Measurements from ENCODE around the gene NR5A1.

The NR5A1 gene

GRCh38 chr9:124479947-124480620 is 27.1 kb downstream of the NR5A1 start:
- H3K4me1 ChIP-seq (ENCODE audit: insufficient read depth, low read length, poor library complexity, severe bottlenecking), result no peaks in the 10 kb centered on the region
- H3K9ac ChIP-seq (ENCODE audit: low read depth, low read length, poor library complexity, severe bottlenecking), result no peak overlapping the region
- H4K20me1 ChIP-seq (ENCODE audit: insufficient read depth, low read length, poor library complexity, severe bottlenecking), result no peaks in the 10 kb centered on the region
- H3K36me3 ChIP-seq (ENCODE audit: insufficient read depth, low read length), result no peaks in the 10 kb centered on the region
- no peaks in the 10 kb centered on the region for H3K79me2 ChIP-seq (ENCODE audit: insufficient read depth, low read length)
- no peaks in the 10 kb centered on the region for H3K9me2 ChIP-seq (replicated peaks; ENCODE audit: low read depth, low read length)
- H2AFZ ChIP-seq (ENCODE audit: low read length), result peak overlapping the region; percentile 54; the same call in 1 of the 2 replicates
- H3K27me3 ChIP-seq (ENCODE audit: insufficient read depth, low read length, poor library complexity, severe bottlenecking), result no peaks in the 10 kb centered on the region
- no peaks in the 10 kb centered on the region for H3K9me3 ChIP-seq (ENCODE audit: insufficient read depth, low read depth, low read length)
- H3F3A ChIP-seq (ENCODE audit: low read depth), result no peaks in the 10 kb centered on the region
- TF ChIP-seq CTCF (conservative IDR thresholded peaks at IDR 0.05; ENCODE audit: low read length) (no peak), EZH2phosphoT487 (IDR thresholded peaks at IDR 0.05; ENCODE audit: borderline replicate concordance) (no peak)
- no peak overlapping the region for H3K4me3 ChIP-seq (ENCODE audit: low read length, poor library complexity, severe bottlenecking)
- no peak overlapping the region for H3K4me2 ChIP-seq (ENCODE audit: low read depth, low read length, poor library complexity, severe bottlenecking)

GRCh38 chr9:124479371-124479770 is 27.8 kb downstream of the NR5A1 start:
- Histone ChIP-seq H3K9ac (ENCODE audit: low read depth, low read length, poor library complexity, severe bottlenecking) (no peak overlapping the region), H3K36me3 (ENCODE audit: insufficient read depth, low read length) (no peaks in the 10 kb centered on the region), H3K4me3 (ENCODE audit: low read length, poor library complexity, severe bottlenecking) (no peak overlapping the region), H2AFZ (ENCODE audit: low read length) (no peak overlapping the region), H4K20me1 (ENCODE audit: insufficient read depth, low read length, poor library complexity, severe bottlenecking) (no peaks in the 10 kb centered on the region), H3K9me3 (ENCODE audit: insufficient read depth, low read depth, low read length) (no peaks in the 10 kb centered on the region), H3K4me1 (ENCODE audit: insufficient read depth, low read length, poor library complexity, severe bottlenecking) (no peaks in the 10 kb centered on the region), H3K4me2 (ENCODE audit: low read depth, low read length, poor library complexity, severe bottlenecking) (no peak overlapping the region), H3F3A (ENCODE audit: low read depth) (no peaks in the 10 kb centered on the region), H3K79me2 (ENCODE audit: insufficient read depth, low read length) (no peaks in the 10 kb centered on the region), H3K27me3 (ENCODE audit: insufficient read depth, low read length, poor library complexity, severe bottlenecking) (no peaks in the 10 kb centered on the region), H3K9me2 (replicated peaks; ENCODE audit: low read depth, low read length) (no peaks in the 10 kb centered on the region)
- TF ChIP-seq CTCF (conservative IDR thresholded peaks at IDR 0.05; ENCODE audit: low read length), result no peak
- TF ChIP-seq EZH2phosphoT487 (IDR thresholded peaks at IDR 0.05; ENCODE audit: borderline replicate concordance), result no peak

- no peak overlapping the region for H3K9ac ChIP-seq (ENCODE audit: low read depth, low read length, poor library complexity, severe bottlenecking)
- H3K9me2 ChIP-seq (replicated peaks; ENCODE audit: low read depth, low read length), result no peaks in the 10 kb centered on the region
- H3K27me3 ChIP-seq (ENCODE audit: insufficient read depth, low read length, poor library complexity, severe bottlenecking), result no peaks in the 10 kb centered on the region
- H3K9me3 ChIP-seq (ENCODE audit: insufficient read depth, low read depth, low read length), result no peaks in the 10 kb centered on the region
- no peaks in the 10 kb centered on the region for H3K79me2 ChIP-seq (ENCODE audit: insufficient read depth, low read length)
- H3K4me2 ChIP-seq (ENCODE audit: low read depth, low read length, poor library complexity, severe bottlenecking), result no peak overlapping the region
- H3K4me3 ChIP-seq (ENCODE audit: low read length, poor library complexity, severe bottlenecking), result no peak overlapping the region
- H3F3A ChIP-seq (ENCODE audit: low read depth), result no peaks in the 10 kb centered on the region
- no peaks in the 10 kb centered on the region for H3K36me3 ChIP-seq (ENCODE audit: insufficient read depth, low read length)
- H2AFZ ChIP-seq (ENCODE audit: low read length), result no peak overlapping the region
- TF ChIP-seq EZH2phosphoT487 (IDR thresholded peaks at IDR 0.05; ENCODE audit: borderline replicate concordance) (no peak), CTCF (conservative IDR thresholded peaks at IDR 0.05; ENCODE audit: low read length) (no peak)
- H3K4me1 ChIP-seq (ENCODE audit: insufficient read depth, low read length, poor library complexity, severe bottlenecking), result no peaks in the 10 kb centered on the region
- no peaks in the 10 kb centered on the region for H4K20me1 ChIP-seq (ENCODE audit: insufficient read depth, low read length, poor library complexity, severe bottlenecking)
These were observed 28.8 kb downstream of the NR5A1 start for GRCh38 chr9:124478354-124478753.
